HEK293T (cell line): ENCODE data around the gene TIMM29.

Experiments used
- ARNT ChIP-seq: fragments of 450-650 bp; IDR thresholded peaks from 2 replicates; pipeline ENCODE4 v1.6.1; 2017; ENCODE audit warnings: mild to moderate bottlenecking
- BHLHE40 ChIP-seq: fragments of 450-650 bp; IDR thresholded peaks from 2 replicates; pipeline ENCODE4 v1.6.1; 2016; ENCODE audit warnings: mild to moderate bottlenecking, moderate library complexity, borderline replicate concordance
- ELF4 ChIP-seq: fragments of 450-650 bp; IDR thresholded peaks from 2 replicates; pipeline ENCODE4 v1.6.1; 2017; ENCODE audit warnings: antibody characterized with exemption
- FOXA1 ChIP-seq: fragments of 450-650 bp; IDR thresholded peaks from 2 replicates; pipeline ENCODE4 v1.6.1; 2016; ENCODE audit warnings: mild to moderate bottlenecking
- FOXK2 ChIP-seq: fragments of 450-650 bp; IDR thresholded peaks from 2 replicates; pipeline ENCODE4 v1.6.1; 2016; ENCODE audit warnings: mild to moderate bottlenecking
- FOXM1 ChIP-seq: fragments of 450-650 bp; IDR thresholded peaks from 2 replicates; pipeline ENCODE4 v1.6.1; 2017; ENCODE audit warnings: mild to moderate bottlenecking, borderline replicate concordance
- HDGF ChIP-seq: fragments of 450-650 bp; IDR thresholded peaks from 2 replicates; pipeline ENCODE4 v1.6.1; 2017; ENCODE audit warnings: antibody characterized with exemption, borderline replicate concordance
- L3MBTL2 ChIP-seq: fragments of 450-650 bp; conservative IDR thresholded peaks from 2 replicates; pipeline ENCODE4 v1.6.1; 2016; ENCODE audit warnings: mild to moderate bottlenecking
- LEF1 ChIP-seq: fragments of 450-650 bp; IDR thresholded peaks from 2 replicates; pipeline ENCODE4 v1.6.1; 2017; ENCODE audit warnings: mild to moderate bottlenecking, borderline replicate concordance
- NFRKB ChIP-seq: fragments of 450-650 bp; IDR thresholded peaks from 2 replicates; pipeline ENCODE4 v1.6.1; 2016; ENCODE audit warnings: mild to moderate bottlenecking, moderate library complexity
- SP1 ChIP-seq: fragments of 450-650 bp; IDR thresholded peaks from 2 replicates; pipeline ENCODE4 v1.6.1; 2017
- SUZ12 ChIP-seq: fragments of 450-650 bp; IDR thresholded peaks from 2 replicates; pipeline ENCODE4 v1.6.1; 2016; ENCODE audit warnings: mild to moderate bottlenecking
- TARDBP ChIP-seq: fragments of 450-650 bp; IDR thresholded peaks from 2 replicates; pipeline ENCODE4 v1.6.1; 2016

- no peak for TF ChIP-seq ELF4
- TF ChIP-seq FOXA1, result no peak
- TF ChIP-seq BHLHE40, result no peak
- TF ChIP-seq NFRKB, result no peak
- TF ChIP-seq SUZ12, result no peak
- TF ChIP-seq HDGF, result no peak
- TF ChIP-seq L3MBTL2, result no peak
- TF ChIP-seq ARNT, result no peak
- no peak for TF ChIP-seq FOXM1
- TF ChIP-seq FOXK2, result no peak
- TF ChIP-seq SP1, result no peak
- TF ChIP-seq TARDBP, result no peak
- no peak for TF ChIP-seq LEF1
These were observed 6.9 kb downstream of the TIMM29 start for GRCh38 chr19:10935371-10936059.
